Activated CD8-positive, alpha-beta T cell treated with anti-CD3 and anti-CD28 coated beads, Interleukin-2, amount 10 ng/mL, durations not matched to agents 7 days and 5 days (primary cell): Measurements from ENCODE around the gene VGLL3. TPM values are rescaled to one million over a fixed set of nuclear protein-coding genes. Genes with fewer than 3 reads are reported as not detected.

ENCODE experiments used
- ATAC-seq: fragments of 150-1000 bp; cut with Tn5 transposase; one replicate; pipeline ENCODE4 v1.10.0; 2021; ENCODE audit warnings: moderate library complexity
- CTCF ChIA-PET: fragments of 350-600 bp; sonication (Branson Sonifier 250); formaldehyde crosslinking; loops from one replicate; lab custom pipeline; 2021; ENCODE audit warnings: antibody characterized with exemption; lab: Charles Lee
- POLR2A ChIA-PET: fragments of 350-600 bp; sonication (Branson Sonifier 250); formaldehyde crosslinking; loops from one replicate; lab custom pipeline; 2021; ENCODE audit warnings: antibody characterized with exemption; lab: Charles Lee
- DNase-seq: peaks from one replicate; pipeline ENCODE4 v3.0.0-alpha.2; 2020
- H3K27ac Mint-ChIP-seq: one replicate; pipeline ENCODE4 v1.8.0; 2021; ENCODE audit warnings: mild to moderate bottlenecking, mixed read lengths
- H3K27me3 Mint-ChIP-seq: one replicate; pipeline ENCODE4 v1.8.0; 2021; ENCODE audit warnings: low read depth, mixed read lengths
- H3K36me3 Mint-ChIP-seq: one replicate; pipeline ENCODE4 v1.8.0; 2021; ENCODE audit warnings: low read depth, mixed read lengths
- H3K4me1 Mint-ChIP-seq: one replicate; pipeline ENCODE4 v1.8.0; 2021; ENCODE audit warnings: low read depth, mixed read lengths
- H3K4me3 Mint-ChIP-seq: one replicate; pipeline ENCODE4 v1.8.0; 2021; ENCODE audit warnings: mild to moderate bottlenecking, mixed read lengths
- H3K9me3 Mint-ChIP-seq: one replicate; pipeline ENCODE4 v1.8.0; 2022; ENCODE audit warnings: mixed read lengths; ENCODE audit not compliant: insufficient read depth
- total RNA-seq, 2 experiments: library from RNA; stranded (reverse); gene quantifications; one replicate each; pipeline ENCODE4 v1.2.3, GENCODE V29; 2021

Gene VGLL3
- total RNA-seq, 2 experiments from 2014 or later, result not detected

- ATAC-seq (no peak), DNase-seq (no peak)
- Mint-ChIP-seq H3K27ac (no peak overlapping the region), H3K4me1 (no peaks in the 10 kb centered on the region), H3K4me3 (no peak overlapping the region), H3K27me3 (no peaks in the 10 kb centered on the region), H3K36me3 (no peaks in the 10 kb centered on the region), H3K9me3 (no peaks in the 10 kb centered on the region)
- POLR2A ChIA-PET, result no interaction called here
- CTCF ChIA-PET, result no interaction called here
Measured at GRCh38 chr3:86965166-86965565, 25.8 kb downstream of the VGLL3 start.

GRCh38 chr3:86963611-86964010 is 27.3 kb downstream of the VGLL3 start:
- no peak overlapping the region for H3K27ac Mint-ChIP-seq

GRCh38 chr3:86961297-86961696 is 29.7 kb downstream of the VGLL3 start:
- Mint-ChIP-seq H3K36me3 (no peaks in the 10 kb centered on the region), H3K4me1 (no peaks in the 10 kb centered on the region), H3K4me3 (no peak overlapping the region), H3K27me3 (no peaks in the 10 kb centered on the region), H3K9me3 (no peaks in the 10 kb centered on the region), H3K27ac (no peak overlapping the region)
- DNase-seq (no peak), ATAC-seq (no peak)
- CTCF ChIA-PET, result no interaction called here
- POLR2A ChIA-PET, result no interaction called here

More at GRCh38 chr3:86963611-86964010, 27.3 kb downstream of the VGLL3 start:
- Mint-ChIP-seq H3K9me3 (no peaks in the 10 kb centered on the region), H3K36me3 (no peaks in the 10 kb centered on the region), H3K4me3 (no peak overlapping the region), H3K27me3 (no peaks in the 10 kb centered on the region), H3K4me1 (no peaks in the 10 kb centered on the region)
- DNase-seq (no peak), ATAC-seq (no peak)
- ChIA-PET POLR2A (no interaction called here), CTCF (no interaction called here)

- Mint-ChIP-seq H3K27me3 (no peaks in the 10 kb centered on the region), H3K4me1 (no peaks in the 10 kb centered on the region), H3K36me3 (no peaks in the 10 kb centered on the region), H3K4me3 (no peak overlapping the region), H3K9me3 (no peaks in the 10 kb centered on the region), H3K27ac (no peak overlapping the region)
- DNase-seq, result no peak
- ATAC-seq, result no peak
- CTCF ChIA-PET, result no interaction called here
- POLR2A ChIA-PET, result no interaction called here
Measured at GRCh38 chr3:86960550-86960949, 30.4 kb downstream of the VGLL3 start.

GRCh38 chr3:86958534-86958933 is 32.4 kb downstream of the VGLL3 start:
- Mint-ChIP-seq H3K9me3 (no peaks in the 10 kb centered on the region), H3K4me1 (no peaks in the 10 kb centered on the region), H3K27ac (no peak overlapping the region), H3K4me3 (no peak overlapping the region), H3K27me3 (no peaks in the 10 kb centered on the region), H3K36me3 (no peaks in the 10 kb centered on the region)
- DNase-seq, result no peak
- no peak for ATAC-seq
- ChIA-PET CTCF (no interaction called here), POLR2A (no interaction called here)

- no peaks in the 10 kb centered on the region for H3K27me3 Mint-ChIP-seq
- no peak for DNase-seq
- ATAC-seq, result no peak
- no peaks in the 10 kb centered on the region for H3K9me3 Mint-ChIP-seq
- CTCF ChIA-PET, result no interaction called here
- POLR2A ChIA-PET, result no interaction called here
- H3K36me3 Mint-ChIP-seq, result no peaks in the 10 kb centered on the region
- no peak overlapping the region for H3K4me3 Mint-ChIP-seq
- H3K4me1 Mint-ChIP-seq, result no peaks in the 10 kb centered on the region
- H3K27ac Mint-ChIP-seq, result no peak overlapping the region
Measured at GRCh38 chr3:86954747-86955146, 36.2 kb downstream of the VGLL3 start.

- no peak for ATAC-seq
- H3K4me1 Mint-ChIP-seq, result no peaks in the 10 kb centered on the region
- CTCF ChIA-PET, result no interaction called here
Measured at GRCh38 chr3:86954226-86954625, 36.7 kb downstream of the VGLL3 start.

GRCh38 chr3:86951322-86951721 is 39.6 kb downstream of the VGLL3 start:
- no peak overlapping the region for H3K27ac Mint-ChIP-seq
- no peaks in the 10 kb centered on the region for H3K27me3 Mint-ChIP-seq
- no peaks in the 10 kb centered on the region for H3K4me1 Mint-ChIP-seq
- no peaks in the 10 kb centered on the region for H3K36me3 Mint-ChIP-seq
- no peak for DNase-seq
- no peak for ATAC-seq
- no peaks in the 10 kb centered on the region for H3K9me3 Mint-ChIP-seq
- POLR2A ChIA-PET, result no interaction called here
- H3K4me3 Mint-ChIP-seq, result no peak overlapping the region
- CTCF ChIA-PET, result no interaction called here

More at GRCh38 chr3:86954226-86954625, 36.7 kb downstream of the VGLL3 start:
- H3K9me3 Mint-ChIP-seq, result no peaks in the 10 kb centered on the region
- H3K36me3 Mint-ChIP-seq, result no peaks in the 10 kb centered on the region
- POLR2A ChIA-PET, result no interaction called here
- H3K27me3 Mint-ChIP-seq, result no peaks in the 10 kb centered on the region
- H3K4me3 Mint-ChIP-seq, result no peak overlapping the region
- no peak overlapping the region for H3K27ac Mint-ChIP-seq
- no peak for DNase-seq

- no peak overlapping the region for H3K4me3 Mint-ChIP-seq
- no peak for DNase-seq
- H3K9me3 Mint-ChIP-seq, result no peaks in the 10 kb centered on the region
- CTCF ChIA-PET, result no interaction called here
- POLR2A ChIA-PET, result no interaction called here
- H3K27me3 Mint-ChIP-seq, result no peaks in the 10 kb centered on the region
- no peaks in the 10 kb centered on the region for H3K36me3 Mint-ChIP-seq
- no peak overlapping the region for H3K27ac Mint-ChIP-seq
- ATAC-seq, result no peak
- H3K4me1 Mint-ChIP-seq, result no peaks in the 10 kb centered on the region
Measured at GRCh38 chr3:86950717-86951116, 40.2 kb downstream of the VGLL3 start.

GRCh38 chr3:86949850-86950249 is 41.1 kb downstream of the VGLL3 start:
- CTCF ChIA-PET, result no interaction called here
- no peak for ATAC-seq
- Mint-ChIP-seq H3K36me3 (no peaks in the 10 kb centered on the region), H3K9me3 (no peaks in the 10 kb centered on the region), H3K4me1 (no peaks in the 10 kb centered on the region), H3K27me3 (no peaks in the 10 kb centered on the region), H3K4me3 (no peak overlapping the region), H3K27ac (no peak overlapping the region)
- DNase-seq, result no peak
- POLR2A ChIA-PET, result no interaction called here

- H3K9me3 Mint-ChIP-seq, result no peaks in the 10 kb centered on the region
- POLR2A ChIA-PET, result no interaction called here
- no peak for DNase-seq
- no peaks in the 10 kb centered on the region for H3K4me1 Mint-ChIP-seq
- H3K27me3 Mint-ChIP-seq, result no peaks in the 10 kb centered on the region
- H3K4me3 Mint-ChIP-seq, result no peak overlapping the region
- H3K36me3 Mint-ChIP-seq, result no peaks in the 10 kb centered on the region
- ATAC-seq, result no peak
- H3K27ac Mint-ChIP-seq, result no peak overlapping the region
- CTCF ChIA-PET, result no interaction called here
Measured at GRCh38 chr3:86948822-86949221, 42.1 kb downstream of the VGLL3 start.

GRCh38 chr3:86942206-86942605 is 48.7 kb downstream of the VGLL3 start:
- Mint-ChIP-seq H3K9me3 (no peaks in the 10 kb centered on the region), H3K4me1 (no peaks in the 10 kb centered on the region), H3K27me3 (no peaks in the 10 kb centered on the region), H3K4me3 (no peak overlapping the region), H3K36me3 (no peaks in the 10 kb centered on the region), H3K27ac (no peak overlapping the region)
- ChIA-PET CTCF (no interaction called here), POLR2A (no interaction called here)
- no peak for DNase-seq
- no peak for ATAC-seq

GRCh38 chr3:86938416-86939105 is 52.4 kb downstream of the VGLL3 start:
- Mint-ChIP-seq H3K9me3 (no peaks in the 10 kb centered on the region), H3K27ac (no peak overlapping the region), H3K36me3 (no peaks in the 10 kb centered on the region), H3K27me3 (no peaks in the 10 kb centered on the region), H3K4me1 (no peaks in the 10 kb centered on the region), H3K4me3 (no peak overlapping the region)
- ChIA-PET POLR2A (no interaction called here), CTCF (no interaction called here)
- ATAC-seq (no peak), DNase-seq (no peak)
